Osteocyte (in vitro differentiated cells): Measurements from ENCODE around the gene TAP2. TPM values are rescaled to one million over a fixed set of nuclear protein-coding genes. Genes with fewer than 3 reads are reported as not detected.
A peak's percentile ranks its signal among the peaks of the same experiment; 100 is the strongest.

Source experiments
- DNase-seq: peaks from one replicate; pipeline ENCODE4 v3.0.0; 2021; ENCODE audit warnings: mixed read lengths; ENCODE audit not compliant: unreplicated experiment; ENCODE audit errors: extremely low spot score
- H3K27ac Mint-ChIP-seq: one replicate; pipeline ENCODE4 v1.8.0; 2021; ENCODE audit warnings: mild to moderate bottlenecking, mixed read lengths; ENCODE audit not compliant: unreplicated experiment
- H3K27me3 Mint-ChIP-seq: one replicate; pipeline ENCODE4 v1.8.0; 2021; ENCODE audit warnings: mixed read lengths; ENCODE audit not compliant: unreplicated experiment
- H3K36me3 Mint-ChIP-seq: one replicate; pipeline ENCODE4 v1.8.0; 2021; ENCODE audit warnings: mixed read lengths; ENCODE audit not compliant: unreplicated experiment
- H3K4me1 Mint-ChIP-seq: one replicate; pipeline ENCODE4 v1.8.0; 2021; ENCODE audit warnings: mixed read lengths; ENCODE audit not compliant: unreplicated experiment
- H3K4me3 Mint-ChIP-seq: one replicate; pipeline ENCODE4 v1.8.0; 2021; ENCODE audit warnings: mild to moderate bottlenecking, moderate library complexity, mixed read lengths; ENCODE audit not compliant: unreplicated experiment
- H3K9me3 Mint-ChIP-seq: one replicate; pipeline ENCODE4 v1.8.0; 2021; ENCODE audit warnings: mixed read lengths; ENCODE audit not compliant: unreplicated experiment
- CTCF ChIP-seq: fragments of 200-600 bp; sonication (generic); IDR thresholded peaks from 2 replicates; pipeline ENCODE4 v1.5.0; 2021; ENCODE audit warnings: antibody characterized with exemption, mild to moderate bottlenecking, moderate library complexity
- total RNA-seq: library from RNA; stranded (reverse); gene quantifications from 2 replicates; pipeline ENCODE4 v1.2.1, GENCODE V29; 2021

TAP2 gene
- total RNA-seq, 1 donor from 2014 or later = 51.9 TPM

- DNase-seq = no peak
- H3K27ac Mint-ChIP-seq = no peak overlapping the region
- H3K36me3 Mint-ChIP-seq = peaks cover 41% of the 10 kb centered on the region
- H3K4me3 Mint-ChIP-seq = no peak overlapping the region
- H3K4me1 Mint-ChIP-seq = peaks cover 32% of the 10 kb centered on the region
- TF ChIP-seq CTCF = no peak
- H3K9me3 Mint-ChIP-seq = no peaks in the 10 kb centered on the region
- H3K27me3 Mint-ChIP-seq = no peaks in the 10 kb centered on the region
Measured at GRCh38 chr6:32851025-32851424, 12.5 kb upstream of the TAP2 start.

- DNase-seq = no peak
- no peaks in the 10 kb centered on the region for H3K27me3 Mint-ChIP-seq
- no peak overlapping the region for H3K4me3 Mint-ChIP-seq
- no peak for TF ChIP-seq CTCF
- H3K4me1 Mint-ChIP-seq = peaks cover 25% of the 10 kb centered on the region
- no peaks in the 10 kb centered on the region for H3K9me3 Mint-ChIP-seq
- no peak overlapping the region for H3K27ac Mint-ChIP-seq
- H3K36me3 Mint-ChIP-seq = peaks cover 42% of the 10 kb centered on the region
Measured at GRCh38 chr6:32849126-32849525, 10.6 kb upstream of the TAP2 start.

- H3K27ac Mint-ChIP-seq = no peak overlapping the region
- no peaks in the 10 kb centered on the region for H3K9me3 Mint-ChIP-seq
- peaks cover 42% of the 10 kb centered on the region for H3K36me3 Mint-ChIP-seq
- no peak for TF ChIP-seq CTCF
- H3K4me1 Mint-ChIP-seq = peaks cover 29% of the 10 kb centered on the region
- H3K4me3 Mint-ChIP-seq = no peak overlapping the region
- no peak for DNase-seq
- H3K27me3 Mint-ChIP-seq = no peaks in the 10 kb centered on the region
Measured at GRCh38 chr6:32847795-32848194, 9.3 kb upstream of the TAP2 start.

GRCh38 chr6:32847004-32847403 is 8.5 kb upstream of the TAP2 start:
- Mint-ChIP-seq H3K9me3 (no peaks in the 10 kb centered on the region), H3K4me3 (no peak overlapping the region), H3K4me1 (peaks cover 27% of the 10 kb centered on the region), H3K27me3 (no peaks in the 10 kb centered on the region), H3K27ac (no peak overlapping the region), H3K36me3 (peaks cover 46% of the 10 kb centered on the region)
- no peak for TF ChIP-seq CTCF
- DNase-seq = no peak

GRCh38 chr6:32845384-32845884 is 6.9 kb upstream of the TAP2 start:
- Mint-ChIP-seq H3K9me3 (no peaks in the 10 kb centered on the region), H3K27me3 (no peaks in the 10 kb centered on the region), H3K27ac (peak overlapping the region; percentile 11), H3K4me3 (no peak overlapping the region), H3K36me3 (peaks cover 54% of the 10 kb centered on the region), H3K4me1 (peaks cover 18% of the 10 kb centered on the region)
- no peak for DNase-seq
- TF ChIP-seq CTCF = no peak
